ENCODE results near the gene CCSAP.
"Not testable (repeated sequence)": the region's sequence is repeated elsewhere in the genome, so short reads cannot be mapped to it uniquely, and the experiment has no call there.

DNA sequence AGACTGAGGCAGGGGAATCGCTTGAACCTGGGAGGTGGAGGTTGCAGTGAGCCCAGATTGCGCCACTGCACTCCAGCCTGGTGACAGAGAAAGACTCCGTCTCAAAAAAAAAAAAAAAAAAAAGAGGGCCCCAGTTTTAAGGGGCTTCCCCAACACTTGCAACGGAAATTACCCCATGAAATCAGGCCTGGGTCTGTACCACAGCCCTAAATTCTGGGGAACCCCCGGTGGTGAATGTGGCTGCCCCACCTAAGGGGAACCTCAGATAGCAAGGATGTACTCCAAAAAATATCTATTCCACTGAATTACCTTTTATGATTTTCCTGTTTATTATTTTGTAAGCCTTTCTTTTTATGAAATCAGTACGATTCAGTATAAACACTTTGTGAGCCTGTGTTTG, 15.1 kb downstream of the CCSAP start:
- TF ChIP-seq CTCF (tag by site-specific recombination; IDR thresholded peaks at IDR 0.05); ZNF416 (tag by site-specific recombination; IDR thresholded peaks at IDR 0.05); ZNF23 (tag by site-specific recombination; IDR thresholded peaks at IDR 0.05; ENCODE audit: borderline replicate concordance); ZNF350 (tag by site-specific recombination; IDR thresholded peaks at IDR 0.05); ZNF248 (tag by site-specific recombination; IDR thresholded peaks at IDR 0.05); ZFP37 (tag by site-specific recombination; IDR thresholded peaks at IDR 0.05); ZNF530 (tag by site-specific recombination; IDR thresholded peaks at IDR 0.05; ENCODE audit: low read depth); MZF1 (tag by site-specific recombination; IDR thresholded peaks at IDR 0.05; ENCODE audit: borderline replicate concordance); ZNF24 (tag by site-specific recombination; IDR thresholded peaks at IDR 0.05); ZNF701 (tag by site-specific recombination; IDR thresholded peaks at IDR 0.05); KLF1 (tag by site-specific recombination; IDR thresholded peaks at IDR 0.05); ZNF266 (tag by site-specific recombination; IDR thresholded peaks at IDR 0.05; ENCODE audit: low read depth); ZNF223 (tag by site-specific recombination; IDR thresholded peaks at IDR 0.05); ZNF707 (tag by site-specific recombination; IDR thresholded peaks at IDR 0.05): not testable (repeated sequence)
